Measurements from ENCODE around the gene RPS3. TPM values are rescaled to one million over a fixed set of nuclear protein-coding genes. Genes with fewer than 3 reads are reported as not detected.

The RPS3 gene
- total RNA-seq, 1 donor from 2014 or later = 4,635 TPM

- peaks cover 11% of the 10 kb centered on the region for H3K27me3 Mint-ChIP-seq
- CTCF ChIA-PET = interaction anchor here (0.5 kb wide), 1 partner anchor 139 kb away, joined by 3 read pairs; no protein-coding TSS in a partner anchor
- DNase-seq (no peak), ATAC-seq (ENCODE audit: low read depth) (no peak)
- no peak for TF ChIP-seq CTCF (IDR thresholded peaks at IDR 0.05)
- H3K36me3 Mint-ChIP-seq (ENCODE audit: low read depth) = peaks cover under 1% of the 10 kb centered on the region
- H3K27ac Mint-ChIP-seq = no peak overlapping the region
- H3K4me1 Mint-ChIP-seq = peaks cover 2% of the 10 kb centered on the region
- H3K9me3 Mint-ChIP-seq = no peaks in the 10 kb centered on the region
- H3K4me3 Mint-ChIP-seq = no peak overlapping the region
- POLR2A ChIA-PET = no interaction called here
- intact Hi-C loops (cut with micrococcal nuclease) = loop anchor here (10.0 kb wide), 2 partner anchors 439 to 999 kb away; partner anchors contain the start of gene PGM2L1
These were observed 5.1 kb upstream of the RPS3 start for GRCh38 chr11:75394085-75394840.

- ChIA-PET POLR2A (interaction anchor here (1.1 to 1.4 kb wide), 2 partner anchors 9 to 119 kb away, joined by 5 to 7 read pairs; no protein-coding TSS in a partner anchor), CTCF (interaction anchor here (2.6 kb wide), 1 partner anchor 10 kb away, joined by 8 read pairs; no protein-coding TSS in a partner anchor)
- Mint-ChIP-seq H3K27ac (peak overlapping the region; percentile 98), H3K9me3 (no peaks in the 10 kb centered on the region), H3K4me3 (peak overlapping the region; percentile 99), H3K27me3 (peaks cover 5% of the 10 kb centered on the region), H3K4me1 (peaks cover 43% of the 10 kb centered on the region), H3K36me3 (ENCODE audit: low read depth) (peaks cover 46% of the 10 kb centered on the region)
- intact Hi-C loops (cut with micrococcal nuclease) = loop anchor here (2.0 to 10.0 kb wide), 4 partner anchors 126 to 1004 kb away; partner anchors contain the start of genes GDPD5 and PGM2L1
- ATAC-seq (ENCODE audit: low read depth) = peak; percentile 3
- DNase-seq = no peak
- TF ChIP-seq CTCF (IDR thresholded peaks at IDR 0.05) = no peak
These were observed 412 bp upstream of the RPS3 start for GRCh38 chr11:75398906-75399305.

GRCh38 chr11:75400146-75400865 lies 988 bp downstream of the RPS3 start:
- peaks cover 49% of the 10 kb centered on the region for H3K4me1 Mint-ChIP-seq
- peak overlapping the region; percentile 98 for H3K27ac Mint-ChIP-seq
- ChIA-PET POLR2A (interaction anchor here (0.5 to 1.7 kb wide), 7 partner anchors 8 to 807 kb away, joined by 3 to 5 read pairs (median 3); no protein-coding TSS in a partner anchor), CTCF (interaction anchor here (0.9 to 2.6 kb wide), 4 partner anchors 8 to 138 kb away, joined by 3 to 8 read pairs (median 4); no protein-coding TSS in a partner anchor)
- H3K36me3 Mint-ChIP-seq (ENCODE audit: low read depth) = peaks cover 59% of the 10 kb centered on the region
- no peak for DNase-seq
- peak; percentile 32 for ATAC-seq (ENCODE audit: low read depth)
- H3K9me3 Mint-ChIP-seq = no peaks in the 10 kb centered on the region
- TF ChIP-seq CTCF (IDR thresholded peaks at IDR 0.05) = no peak
- intact Hi-C loops (cut with micrococcal nuclease) = loop anchor here (1.0 to 10.0 kb wide), 2 partner anchors 30 to 804 kb away; partner anchors contain the start of gene WNT11
- peak overlapping the region; percentile 99 for H3K4me3 Mint-ChIP-seq
- peaks cover 5% of the 10 kb centered on the region for H3K27me3 Mint-ChIP-seq

DNA sequence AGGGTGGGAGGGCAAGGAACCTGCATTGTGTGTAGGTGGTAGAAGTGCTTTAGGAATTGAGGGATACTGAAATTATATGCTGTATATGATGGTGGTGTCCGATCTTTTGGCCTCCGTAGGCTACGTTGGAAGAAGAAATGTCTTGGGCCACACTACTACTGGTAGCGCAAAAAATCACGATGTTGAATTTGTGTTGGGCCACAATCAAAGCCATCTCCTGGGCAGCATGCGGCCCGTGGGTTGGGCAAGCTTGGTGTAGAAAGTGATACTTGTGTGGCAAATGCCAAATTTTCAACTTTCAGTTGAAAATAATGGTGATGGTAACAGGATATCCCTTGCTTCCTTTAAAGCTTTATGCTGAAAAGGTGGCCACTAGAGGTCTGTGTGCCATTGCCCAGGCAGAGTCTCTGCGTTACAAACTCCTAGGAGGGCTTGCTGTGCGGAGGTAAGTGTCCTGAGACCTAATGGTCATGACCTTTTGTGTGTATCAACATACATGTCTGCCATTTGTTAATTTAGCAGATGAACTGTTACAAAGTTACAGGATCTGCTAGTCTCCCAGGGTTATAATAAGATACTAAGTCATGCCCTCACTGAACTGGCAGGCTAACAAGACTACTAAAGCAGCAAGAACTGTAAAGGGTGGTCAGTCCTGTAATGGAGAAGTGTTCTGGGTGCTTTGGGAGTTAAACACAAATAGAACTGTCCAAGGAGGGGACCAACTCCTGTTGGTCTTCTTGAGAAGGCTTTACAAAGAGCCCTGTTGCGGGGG lies 2.9 kb downstream of the RPS3 start:
- ChIA-PET CTCF (no interaction called here), POLR2A (no interaction called here)
- H3K9me3 Mint-ChIP-seq = no peaks in the 10 kb centered on the region
- DNase-seq (no peak), ATAC-seq (ENCODE audit: low read depth) (no peak)
- intact Hi-C loops (cut with micrococcal nuclease) = loop anchor here (10.0 kb wide), 1 partner anchor 803 kb away; the partner anchor contains the start of gene WNT11
- H3K4me1 Mint-ChIP-seq = peaks cover 56% of the 10 kb centered on the region
- H3K27me3 Mint-ChIP-seq = peaks cover 3% of the 10 kb centered on the region
- H3K36me3 Mint-ChIP-seq (ENCODE audit: low read depth) = peaks cover 78% of the 10 kb centered on the region
- H3K27ac Mint-ChIP-seq = peak overlapping the region; percentile 31
- no peak for TF ChIP-seq CTCF (IDR thresholded peaks at IDR 0.05)
- H3K4me3 Mint-ChIP-seq = peak overlapping the region; percentile 59
